Adrenal gland (tissue), 5 donors: ENCODE data around the gene LY9.

ENCODE experiments used
- CTCF ChIP-seq, 6 experiments: fragments of 450-650 bp in 4 of 6; fragments of 200-600 bp in 2 of 6; sonication (generic) in 1 of 6; IDR thresholded peaks; 1 replicate in 5 of 6; 2 replicates in 1 of 6; pipeline versions ENCODE4 v1.5.1 to v1.8.0; 2016 to 2021; ENCODE audit warnings: antibody characterized with exemption in 6 of 6, mild to moderate bottlenecking in 2 of 6, moderate library complexity in 1 of 6
- POLR2A ChIP-seq, 2 donors: fragments of 450-650 bp; IDR thresholded peaks; one replicate each; pipeline ENCODE4 v1.6.1; 2017; ENCODE audit warnings: antibody characterized with exemption in 2 of 2, mild to moderate bottlenecking in 2 of 2, moderate library complexity in 1 of 2
- donor health status: DM: no; HTN: no; CAD: no.

DNA sequence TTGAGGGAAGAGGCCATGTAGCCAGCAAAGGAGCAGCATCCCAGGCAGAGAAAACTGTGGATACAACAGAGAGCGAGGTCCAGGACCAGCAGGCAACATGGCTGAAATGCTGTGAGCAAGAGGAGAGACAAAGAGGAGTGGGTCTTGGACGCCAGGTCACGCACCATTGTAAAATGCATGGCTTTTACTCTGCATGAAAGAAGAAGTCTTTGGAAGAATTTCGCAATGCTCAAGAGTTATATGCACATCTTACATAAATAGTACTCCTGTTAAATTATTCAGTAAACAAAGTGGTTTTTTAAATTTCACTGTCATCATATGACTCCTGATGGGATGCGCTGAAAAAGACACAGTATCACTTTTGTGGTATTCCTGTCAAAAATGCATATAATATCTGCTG is 63.2 kb downstream of the LY9 start:
- TF ChIP-seq CTCF (IDR thresholded peaks at IDR 0.05) (no peak), POLR2A (IDR thresholded peaks at IDR 0.05) (no peak)
